T-helper 1 cell (primary cell): ENCODE measurements around the gene SOX1.

ENCODE experiments used
- DNase-seq, 5 donors: peaks; one replicate each; pipeline ENCODE4 v3.0.0-alpha.2; 2012 to 2020

Gene SOX1

DNA sequence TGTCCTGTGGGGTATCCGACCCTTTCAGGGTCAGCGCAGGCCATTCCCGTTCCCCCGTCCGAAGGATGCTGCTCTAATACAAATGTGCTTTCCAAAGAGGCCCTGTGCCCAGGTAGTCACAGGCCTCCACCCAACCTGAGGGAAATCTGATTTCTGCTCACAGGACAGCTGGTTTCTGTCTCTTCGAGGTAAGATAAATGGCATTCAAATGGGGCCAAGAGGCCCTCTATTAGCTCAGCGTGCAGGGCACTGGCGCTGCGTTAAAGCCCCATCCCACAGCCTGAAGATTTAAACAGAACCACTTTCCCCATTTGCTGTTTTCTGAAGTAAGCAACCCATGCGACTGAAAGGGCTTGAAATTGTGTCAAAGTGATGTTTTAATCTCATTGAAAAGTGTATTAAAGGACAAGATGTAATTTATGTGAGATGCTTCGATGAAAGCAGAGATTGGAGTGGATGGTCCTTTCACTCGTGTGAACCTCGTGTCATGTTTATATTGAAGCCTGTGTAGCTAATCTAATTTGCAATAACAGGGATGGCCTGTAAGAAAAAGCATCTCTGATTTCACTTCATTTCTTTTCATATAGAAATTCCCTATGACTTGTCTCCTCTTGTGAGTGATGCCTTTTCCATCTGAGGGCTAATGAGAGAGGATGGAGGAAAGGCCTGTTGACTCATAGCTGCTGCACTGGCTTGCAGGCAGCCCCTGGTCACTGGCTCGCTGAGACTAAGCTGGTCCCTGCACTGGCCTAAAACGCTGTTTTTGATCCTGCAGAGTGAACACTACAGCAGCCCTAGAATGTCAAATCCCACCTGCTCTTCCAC is 7.3 kb upstream of the SOX1 start:
- no peak for DNase-seq

DNA sequence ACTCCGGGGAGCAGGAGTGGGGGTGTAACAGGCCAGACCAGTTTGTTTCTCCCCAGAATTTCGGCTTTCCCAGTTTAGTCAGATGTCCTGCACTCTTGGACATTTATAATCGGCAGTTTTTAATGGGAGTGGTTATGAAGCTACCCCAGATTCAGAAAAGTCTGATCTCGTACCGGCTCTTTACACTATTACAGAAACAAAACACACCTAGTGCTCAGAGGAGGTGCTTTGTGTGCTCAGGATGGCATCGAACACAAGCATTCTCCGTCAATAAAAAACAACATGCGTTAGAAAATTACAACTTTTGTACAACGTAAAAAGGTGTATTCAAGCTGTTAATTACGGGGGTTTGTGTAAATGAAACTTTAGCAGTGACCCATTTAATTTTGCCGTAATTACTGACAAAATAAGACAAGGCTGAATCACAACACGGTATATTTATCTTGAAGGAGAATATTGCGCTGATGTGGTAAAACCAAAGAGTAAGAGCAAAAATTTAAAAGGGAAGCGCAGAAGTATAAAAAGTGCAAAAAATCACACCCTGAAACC is 6.6 kb upstream of the SOX1 start:
- no peak for DNase-seq

DNA sequence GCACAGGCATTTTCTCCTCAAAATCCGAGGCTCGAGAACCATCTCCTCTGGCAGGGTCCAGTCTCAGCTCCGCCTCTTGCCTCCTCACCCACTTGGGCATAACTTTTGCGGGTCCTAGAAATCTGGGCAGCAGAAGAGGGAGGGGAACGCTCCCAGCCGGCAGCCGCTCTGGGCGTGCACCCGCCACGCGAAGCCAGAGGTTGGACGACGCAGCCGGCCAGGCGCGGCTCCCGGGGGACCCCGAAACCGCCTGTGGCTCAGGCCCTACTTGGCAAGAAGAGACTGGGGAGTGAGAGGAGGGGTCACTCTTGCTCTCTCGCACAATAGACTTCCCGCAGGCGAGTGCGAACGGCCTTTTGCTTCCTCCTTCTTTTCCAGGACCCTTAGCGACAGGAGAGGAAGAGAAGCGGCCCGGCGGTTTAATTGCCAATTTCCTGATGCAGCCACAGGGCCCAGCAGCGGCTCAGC is 6.0 kb upstream of the SOX1 start:
- DNase-seq: no peak

GRCh38 chr13:112061367-112062061 is 5.4 kb upstream of the SOX1 start:
- DNase-seq: no peak

GRCh38 chr13:112062072-112062567 is 4.8 kb upstream of the SOX1 start:
- no peak for DNase-seq

- DNase-seq: no peak
These were observed 4.1 kb upstream of the SOX1 start for GRCh38 chr13:112062571-112063570.

- no peak for DNase-seq
These were observed 3.1 kb upstream of the SOX1 start for GRCh38 chr13:112063807-112064206.

- DNase-seq: no peak
These were observed 2.7 kb upstream of the SOX1 start for GRCh38 chr13:112064222-112064621.

GRCh38 chr13:112065521-112065866 is 1.5 kb upstream of the SOX1 start:
- no peak for DNase-seq

- no peak for DNase-seq
These were observed 904 bp upstream of the SOX1 start for GRCh38 chr13:112065867-112066623.

GRCh38 chr13:112066624-112067004 is 335 bp upstream of the SOX1 start:
- peak in 3 of 5 donors; percentile 26 to 50 (median 28) for DNase-seq

- DNase-seq: no peak
These were observed 1.1 kb downstream of the SOX1 start for GRCh38 chr13:112067871-112068539.

GRCh38 chr13:112068540-112069060 is 1.7 kb downstream of the SOX1 start:
- DNase-seq: no peak

GRCh38 chr13:112069061-112069844 is 2.3 kb downstream of the SOX1 start:
- DNase-seq: no peak

- no peak for DNase-seq
These were observed 2.9 kb downstream of the SOX1 start for GRCh38 chr13:112069845-112070251.

GRCh38 chr13:112071102-112071722 is 4.3 kb downstream of the SOX1 start:
- DNase-seq: no peak

DNA sequence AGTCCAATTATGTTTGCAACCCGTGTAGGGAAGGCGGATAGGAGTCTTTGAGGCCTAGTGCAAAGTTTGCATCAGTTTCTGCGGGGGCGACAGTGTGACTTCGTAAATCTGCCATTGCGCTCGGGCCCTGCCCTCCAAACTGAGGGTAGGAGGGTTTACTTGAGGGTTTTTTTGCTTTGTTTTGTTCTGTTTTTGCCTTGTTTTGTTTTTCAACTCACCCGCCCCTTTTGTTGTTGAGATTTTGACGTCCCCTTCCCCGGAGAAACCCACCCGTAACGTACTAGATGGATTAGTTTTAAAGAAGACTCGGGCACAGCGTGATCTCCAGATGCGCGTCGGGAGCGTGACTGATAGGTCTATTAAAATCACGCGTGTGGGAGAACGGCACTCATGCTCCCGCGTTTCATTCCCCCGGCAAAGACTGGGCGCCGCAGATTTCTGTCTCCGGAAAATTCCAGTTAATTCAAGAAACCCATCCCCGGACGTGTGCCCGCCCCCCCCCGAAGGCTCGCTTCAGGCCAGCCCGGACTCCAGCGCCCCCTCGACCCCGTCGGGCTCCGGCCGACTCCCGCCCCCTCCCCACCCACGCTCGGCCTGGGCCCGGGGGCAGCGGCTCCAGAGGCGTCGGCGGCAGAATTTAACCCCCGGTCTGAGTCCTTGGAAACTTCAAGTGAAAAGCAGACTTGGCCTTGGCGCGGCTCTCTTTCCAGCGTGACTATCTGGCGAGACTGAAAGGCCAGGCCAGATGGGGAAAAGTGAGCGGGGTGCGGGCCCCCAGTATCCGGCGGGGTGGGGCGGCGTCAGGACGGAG is 5.0 kb downstream of the SOX1 start:
- no peak for DNase-seq

DNA sequence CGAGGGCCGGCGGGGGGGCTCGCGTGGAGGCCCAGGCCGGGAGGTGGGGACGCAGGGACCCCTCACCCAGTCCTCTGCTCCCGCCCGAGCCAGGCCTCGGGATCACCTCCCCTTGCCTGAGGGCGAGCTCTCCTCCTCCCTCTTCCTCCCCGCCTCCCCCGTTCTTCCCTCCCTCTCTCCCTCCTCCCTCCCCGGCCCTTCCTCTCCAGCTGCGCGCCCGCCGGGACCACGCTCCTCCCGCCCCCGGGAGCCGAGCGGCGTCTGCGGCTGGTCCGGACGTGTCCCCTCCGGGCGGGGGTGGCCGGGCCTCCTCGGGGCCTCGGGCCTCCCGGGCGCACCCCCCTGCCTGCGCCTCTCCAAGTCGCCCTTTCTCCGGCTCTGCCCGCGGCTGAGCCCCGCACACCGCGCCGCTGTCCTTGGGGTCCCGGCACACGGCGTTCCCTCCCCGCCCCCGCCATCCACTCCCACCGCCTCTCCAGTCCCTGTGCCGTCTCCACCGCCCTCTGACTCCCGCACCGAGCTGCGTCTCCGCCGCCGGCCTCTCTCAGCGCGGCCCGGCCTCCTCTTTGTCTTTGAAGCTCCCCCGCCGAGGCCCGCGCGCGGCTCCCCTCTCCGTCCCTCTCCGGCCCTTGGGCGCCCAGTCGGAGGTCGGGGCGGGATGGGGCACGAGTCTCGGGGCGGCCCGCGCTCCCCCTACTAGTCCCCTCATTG is 5.7 kb downstream of the SOX1 start:
- no peak for DNase-seq
